ENCODE measurements around the gene HCRTR2.
"Not testable (repeated sequence)": the region's sequence is repeated elsewhere in the genome, so short reads cannot be mapped to it uniquely, and the experiment has no call there.

Gene HCRTR2

GRCh38 chr6:55212156-55212555 is 37.8 kb downstream of the HCRTR2 start:
- DNase-seq (ENCODE audit: low spot score) = no peak
- Histone ChIP-seq H3K27ac (no peak overlapping the region), H3K4me3 (no peak overlapping the region)
- no peak for TF ChIP-seq CTCF (IDR thresholded peaks at IDR 0.05)

- no peak for TF ChIP-seq CTCF (IDR thresholded peaks at IDR 0.05)
- H3K27ac ChIP-seq = no peak overlapping the region
Observed at GRCh38 chr6:55220961-55221360, 46.6 kb downstream of the HCRTR2 start.

GRCh38 chr6:55227862-55228261 is 53.5 kb downstream of the HCRTR2 start:
- Histone ChIP-seq H3K27ac (no peak overlapping the region), H3K4me3 (no peak overlapping the region)
- TF ChIP-seq CTCF (IDR thresholded peaks at IDR 0.05) = no peak
- DNase-seq (ENCODE audit: low spot score) = no peak

More at GRCh38 chr6:55220961-55221360, 46.6 kb downstream of the HCRTR2 start:
- DNase-seq (ENCODE audit: low spot score) = no peak
- no peak overlapping the region for H3K4me3 ChIP-seq

GRCh38 chr6:55239099-55239498 is 64.8 kb downstream of the HCRTR2 start:
- H3K4me3 ChIP-seq = no peak overlapping the region
- TF ChIP-seq CTCF (IDR thresholded peaks at IDR 0.05) = no peak
- no peak for DNase-seq (ENCODE audit: low spot score)

GRCh38 chr6:55240975-55241605 is 66.8 kb downstream of the HCRTR2 start:
- H3K27ac ChIP-seq; DNase-seq (ENCODE audit: low spot score); H3K4me3 ChIP-seq: not testable (repeated sequence)

More at GRCh38 chr6:55239099-55239498, 64.8 kb downstream of the HCRTR2 start:
- H3K27ac ChIP-seq = no peak overlapping the region

- no peak for TF ChIP-seq CTCF (IDR thresholded peaks at IDR 0.05)
- no peak for DNase-seq (ENCODE audit: low spot score)
- Histone ChIP-seq H3K27ac (no peak overlapping the region), H3K4me3 (no peak overlapping the region)
Observed at GRCh38 chr6:55250400-55250799, 76.1 kb downstream of the HCRTR2 start.

- no peak for DNase-seq (ENCODE audit: low spot score)
- Histone ChIP-seq H3K27ac (no peak overlapping the region), H3K4me3 (no peak overlapping the region)
- no peak for TF ChIP-seq CTCF (IDR thresholded peaks at IDR 0.05)
Observed at GRCh38 chr6:55255113-55255512, 80.8 kb downstream of the HCRTR2 start.
